Stimulated activated CD4-positive, alpha-beta T cell treated with anti-CD3 and anti-CD28 coated beads, TNF-alpha, amount 100 ng/mL, for 48 hours (primary cell): ENCODE measurements around the gene PCGF3.
"Not testable (repeated sequence)": the region's sequence is repeated elsewhere in the genome, so short reads cannot be mapped to it uniquely, and the experiment has no call there.

ENCODE experiments used
- DNase-seq, 3 donors: peaks; one replicate each; pipeline ENCODE4 v3.0.0-alpha.2; 2020; ENCODE audit warnings: low read depth in 3 of 3

Gene PCGF3

GRCh38 chr4:740656-741282, 35.1 kb downstream of the PCGF3 start:
- no peak for DNase-seq

GRCh38 chr4:742096-742741, 36.6 kb downstream of the PCGF3 start:
- no peak for DNase-seq

GRCh38 chr4:742742-743311, 37.2 kb downstream of the PCGF3 start:
- DNase-seq, result peak; percentile 52 to 70 (median 67)

- no peak for DNase-seq
These were observed 38.0 kb downstream of the PCGF3 start for GRCh38 chr4:743463-744211.

- DNase-seq, result no peak
These were observed 38.7 kb downstream of the PCGF3 start for GRCh38 chr4:744212-744841.

GRCh38 chr4:747546-748170, 42.0 kb downstream of the PCGF3 start:
- no peak for DNase-seq

- no peak for DNase-seq
These were observed 42.8 kb downstream of the PCGF3 start for GRCh38 chr4:748461-748860.

GRCh38 chr4:749698-750666, 44.4 kb downstream of the PCGF3 start:
- DNase-seq, result no peak

GRCh38 chr4:751676-752075, 46.0 kb downstream of the PCGF3 start:
- DNase-seq, result no peak

- no peak for DNase-seq
These were observed 46.7 kb downstream of the PCGF3 start for GRCh38 chr4:752196-752861.

- not testable (repeated sequence) for DNase-seq
These were observed 47.6 kb downstream of the PCGF3 start for GRCh38 chr4:753186-753585.

- no peak for DNase-seq
These were observed 48.8 kb downstream of the PCGF3 start for GRCh38 chr4:754221-755120.

GRCh38 chr4:757111-757510, 51.5 kb downstream of the PCGF3 start:
- DNase-seq, result no peak

- not testable (repeated sequence) for DNase-seq
These were observed 54.2 kb downstream of the PCGF3 start for GRCh38 chr4:759810-760209.

GRCh38 chr4:760616-761015, 55.0 kb downstream of the PCGF3 start:
- DNase-seq, result no peak

- DNase-seq, result no peak
These were observed 55.5 kb downstream of the PCGF3 start for GRCh38 chr4:761086-761485.

GRCh38 chr4:761739-762138, 56.1 kb downstream of the PCGF3 start:
- DNase-seq, result no peak

GRCh38 chr4:762211-763190, 56.9 kb downstream of the PCGF3 start:
- DNase-seq, result no peak
